ENCODE results near the gene CLRN3. TPM values are rescaled to one million over a fixed set of nuclear protein-coding genes. Genes with fewer than 3 reads are reported as not detected.

CLRN3 gene
- total and polyA plus RNA-seq, 9 of the 15 experiments (the other 6 are each of a cell fraction or from before 2014, with no cell fraction given) = not detected

DNA sequence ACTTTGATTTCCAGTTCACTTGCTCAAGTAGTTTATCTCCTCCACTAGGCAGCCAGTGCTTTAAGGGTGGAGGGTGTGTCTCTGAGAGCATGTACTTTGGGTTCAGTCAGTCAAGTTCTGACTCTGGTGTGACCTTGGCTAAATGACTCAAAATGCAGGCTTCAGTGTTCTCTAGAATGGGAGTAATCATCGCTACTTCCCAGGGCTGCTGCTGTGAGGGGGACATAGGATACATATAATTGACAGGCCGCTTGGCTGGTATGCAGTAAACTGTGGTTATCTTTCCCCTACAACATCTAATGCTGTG lies 17.7 kb upstream of the CLRN3 start (continued):
- TF ChIP-seq CBX3 (IDR thresholded peaks at IDR 0.05; ENCODE audit: borderline replicate concordance in 1 of 2, low read length in 2 of 2) (no peak), SRSF9 (IDR thresholded peaks at IDR 0.05; ENCODE audit: borderline replicate concordance, low read depth, low read length) (no peak), ZFP1 (CRISPR knock-in tag; IDR thresholded peaks at IDR 0.05) (no peak), MAFF (IDR thresholded peaks at IDR 0.05; ENCODE audit: low read length) (no peak), ZNF79 (CRISPR knock-in tag; IDR thresholded peaks at IDR 0.05; ENCODE audit: low read depth) (no peak), SMARCA5 (IDR thresholded peaks at IDR 0.05) (no peak), HMG20B (CRISPR knock-in tag; IDR thresholded peaks at IDR 0.05) (no peak), EZH2 (IDR thresholded peaks at IDR 0.05; ENCODE audit: borderline replicate concordance, low read depth, low read length) (no peak), ELF2 (CRISPR knock-in tag; IDR thresholded peaks at IDR 0.05) (no peak)
- TF ChIP-seq, protein P1, sequence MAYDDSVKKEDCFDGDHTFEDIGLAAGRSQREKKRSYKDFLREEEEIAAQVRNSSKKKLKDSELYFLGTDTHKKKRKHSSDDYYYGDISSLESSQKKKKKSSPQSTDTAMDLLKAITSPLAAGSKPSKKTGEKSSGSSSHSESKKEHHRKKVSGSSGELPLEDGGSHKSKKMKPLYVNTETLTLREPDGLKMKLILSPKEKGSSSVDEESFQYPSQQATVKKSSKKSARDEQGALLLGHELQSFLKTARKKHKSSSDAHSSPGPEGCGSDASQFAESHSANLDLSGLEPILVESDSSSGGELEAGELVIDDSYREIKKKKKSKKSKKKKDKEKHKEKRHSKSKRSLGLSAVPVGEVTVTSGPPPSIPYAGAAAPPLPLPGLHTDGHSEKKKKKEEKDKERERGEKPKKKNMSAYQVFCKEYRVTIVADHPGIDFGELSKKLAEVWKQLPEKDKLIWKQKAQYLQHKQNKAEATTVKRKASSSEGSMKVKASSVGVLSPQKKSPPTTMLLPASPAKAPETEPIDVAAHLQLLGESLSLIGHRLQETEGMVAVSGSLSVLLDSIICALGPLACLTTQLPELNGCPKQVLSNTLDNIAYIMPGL (CRISPR knock-in tag; IDR thresholded peaks at IDR 0.05) = no peak

DNA sequence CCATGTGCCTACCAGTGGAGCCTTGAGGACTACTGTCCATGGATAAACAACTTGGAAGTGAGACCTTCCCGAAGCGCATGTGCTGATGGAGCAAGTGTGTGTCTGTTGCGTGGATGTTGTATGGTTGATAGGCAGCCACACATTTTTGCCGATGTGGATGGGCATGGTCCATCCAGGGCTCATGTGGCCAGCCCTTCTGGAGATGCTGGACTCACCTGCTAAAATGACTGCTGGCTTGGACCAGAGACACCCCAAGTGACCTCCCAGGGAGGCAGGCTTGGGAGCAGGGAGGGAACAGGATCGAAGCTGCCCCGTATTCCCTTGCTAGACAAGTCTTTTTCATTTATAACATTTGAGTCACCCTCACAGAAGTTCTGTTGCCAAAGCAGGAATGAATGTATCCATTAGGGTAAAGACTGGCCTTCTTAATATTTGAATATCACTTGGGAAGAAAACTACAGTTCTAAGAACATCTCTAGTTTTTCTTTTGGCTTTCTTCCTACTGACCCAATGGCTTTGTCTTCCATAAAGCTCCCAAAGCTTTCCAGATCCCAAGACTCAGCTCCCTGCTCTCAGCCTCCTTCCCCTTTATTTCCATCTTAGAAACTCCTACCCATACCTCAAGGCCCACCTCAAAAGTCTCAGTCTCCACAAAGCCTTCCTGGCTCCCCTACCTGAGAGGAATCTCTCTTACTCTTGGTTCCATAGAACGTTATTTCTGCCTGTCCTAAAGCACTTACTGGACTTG lies 17.1 kb upstream of the CLRN3 start:
- no peaks in the 10 kb centered on the region for H3K79me2 ChIP-seq (ENCODE audit: control insufficient read depth, insufficient read depth, low read length)
- H3K4me2 ChIP-seq (ENCODE audit: insufficient read depth, low read length) = no peak overlapping the region
- H3K4me3 ChIP-seq = no peak overlapping the region
- FAIRE-seq = no peak
- H3K27ac ChIP-seq (ENCODE audit: extremely low read depth, low read depth, low read length) = no peak overlapping the region
- 0% methylated on average over 7 of the region's 7 CpGs for WGBS (ENCODE audit: insufficient coverage, low coverage, missing lambda C conversion rate)
- intact Hi-C loops (cut with micrococcal nuclease) (no loop called here), in situ Hi-C loops (cut with MboI) (no loop called here)
- H2AFZ ChIP-seq (ENCODE audit: low read depth, low read length) = no peak overlapping the region
- H3K9ac ChIP-seq (ENCODE audit: insufficient read depth in 1 of 2, low read depth in 2 of 2, low read length in 2 of 2) = no peak overlapping the region
- no TSS peak for BruUV-seq (replicated peaks)
- no peaks in the 10 kb centered on the region for H3K9me1 ChIP-seq (ENCODE audit: control insufficient read depth, insufficient read depth, low read length)
- DNase-seq (ENCODE audit: extremely low read depth in 1 of 4, low spot score in 3 of 4) = no peak
- ChIA-PET POLR2A (no interaction called here), CTCF (ENCODE audit: low intra/inter-chr PET ratio) (no interaction called here)
- no peaks in the 10 kb centered on the region for H3K9me3 ChIP-seq (replicated peaks; ENCODE audit: control insufficient read depth, insufficient read depth, low read depth, low read length)
- H3K4me1 ChIP-seq (replicated peaks in 1 of 2; ENCODE audit: control insufficient read depth in 2 of 2, insufficient read depth in 2 of 2, low read length in 2 of 2) = peaks cover 0 to 5% of the 10 kb centered on the region in 2 experiments; a peak in 1 of 5 replicates
- no peak for ATAC-seq
- H3K36me3 ChIP-seq (ENCODE audit: control insufficient read depth, insufficient read depth, low read length) = no peaks in the 10 kb centered on the region
- H3K27me3 ChIP-seq (ENCODE audit: control insufficient read depth in 2 of 2, insufficient read depth in 2 of 2, low read length in 2 of 2) = peaks cover 0 to 5% of the 10 kb centered on the region in 2 experiments; a peak in 1 of 5 replicates
- no peaks in the 10 kb centered on the region for H4K20me1 ChIP-seq (replicated peaks; ENCODE audit: control insufficient read depth, insufficient read depth, low read length)
- TF ChIP-seq SMAD4 (CRISPR knock-in tag; conservative IDR thresholded peaks at IDR 0.05) = no peak
- TF ChIP-seq HEY1 (CRISPR knock-in tag; IDR thresholded peaks at IDR 0.05; ENCODE audit: borderline replicate concordance) = no peak
- TF ChIP-seq TCF7 (IDR thresholded peaks at IDR 0.05; ENCODE audit: borderline replicate concordance) = no peak
- TF ChIP-seq ETS2 (tag; IDR thresholded peaks at IDR 0.05; ENCODE audit: borderline replicate concordance, poor library complexity, severe bottlenecking) = no peak
- no peak for TF ChIP-seq HMG20B (CRISPR knock-in tag; IDR thresholded peaks at IDR 0.05)
- no peak for TF ChIP-seq SMC3 (conservative IDR thresholded peaks at IDR 0.05; ENCODE audit: insufficient read depth, low read depth, low read length)
- TF ChIP-seq RCOR1 (IDR thresholded peaks at IDR 0.05; ENCODE audit: borderline replicate concordance in 1 of 2, low read depth in 2 of 2, low read length in 2 of 2) = no peak
- TF ChIP-seq, protein P2, sequence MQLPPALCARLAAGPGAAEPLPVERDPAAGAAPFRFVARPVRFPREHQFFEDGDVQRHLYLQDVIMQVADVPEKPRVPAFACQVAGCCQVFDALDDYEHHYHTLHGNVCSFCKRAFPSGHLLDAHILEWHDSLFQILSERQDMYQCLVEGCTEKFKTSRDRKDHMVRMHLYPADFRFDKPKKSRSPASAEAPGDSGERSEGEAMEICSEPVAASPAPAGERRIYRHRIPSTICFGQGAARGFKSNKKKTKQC (CRISPR knock-in tag; IDR thresholded peaks at IDR 0.05) = no peak
- TF ChIP-seq FOXA3 (CRISPR knock-in tag; conservative IDR thresholded peaks at IDR 0.05 in 1 of 2, IDR thresholded peaks at IDR 0.05 in 1 of 2) = no peak
- no peak for TF ChIP-seq ZNF121 (CRISPR knock-in tag; conservative IDR thresholded peaks at IDR 0.05)
- no peak for TF ChIP-seq SMARCC2 (IDR thresholded peaks at IDR 0.05; ENCODE audit: low read depth)
